K562 (cell line): ENCODE data around the gene IGF2BP3. TPM values are rescaled to one million over a fixed set of nuclear protein-coding genes. Genes with fewer than 3 reads are reported as not detected.

Source experiments
- ARID1B ChIP-seq: fragments of 450-650 bp; IDR thresholded peaks from 2 replicates; pipeline ENCODE4 v1.6.1; 2016; ENCODE audit warnings: antibody characterized with exemption, mild to moderate bottlenecking, inconsistent platforms
- BDP1 ChIP-seq: IDR thresholded peaks from 3 replicates; pipeline ENCODE4 v1.6.1; 2011; ENCODE audit not compliant: insufficient read length, insufficient read depth
- CBFB ChIP-seq: sonication (generic); formaldehyde crosslinking; IDR thresholded peaks from 2 replicates; pipeline ENCODE4 v1.4.0; 2020; ENCODE audit warnings: mild to moderate bottlenecking, missing genetic modification reagents
- EP300 ChIP-seq: IDR thresholded peaks from 2 replicates; pipeline ENCODE4 v1.6.1; 2012; ENCODE audit warnings: low read length, improper control_type of control experiment
- ESRRB ChIP-seq: fragments of 250-450 bp; sonication (Bioruptor Pico); IDR thresholded peaks from 2 replicates; pipeline ENCODE4 v1.5.0; 2020; ENCODE audit warnings: mild to moderate bottlenecking, moderate library complexity, borderline replicate concordance
- FOXJ3 ChIP-seq: sonication (generic); formaldehyde crosslinking; IDR thresholded peaks from 2 replicates; pipeline ENCODE4 v1.4.0; 2020; ENCODE audit warnings: mild to moderate bottlenecking, missing genetic modification reagents
- MTA1 ChIP-seq: fragments of 450-650 bp; IDR thresholded peaks from 2 replicates; pipeline ENCODE4 v1.6.1; 2017; ENCODE audit warnings: borderline replicate concordance
- MTF1 ChIP-seq: fragments of 250-450 bp; sonication (Bioruptor Pico); IDR thresholded peaks from 2 replicates; pipeline ENCODE4 v1.9.0; 2021; ENCODE audit warnings: moderate library complexity, mild to moderate bottlenecking, inconsistent platforms, borderline replicate concordance
- NCOA1 ChIP-seq: fragments of 450-650 bp; IDR thresholded peaks from 2 replicates; pipeline ENCODE4 v1.6.1; 2016; ENCODE audit warnings: low read depth
- NCOA2 ChIP-seq, 2 experiments: fragments of 450-650 bp; IDR thresholded peaks; 2 replicates each; pipeline ENCODE4 v1.6.1; 2018; ENCODE audit warnings: mild to moderate bottlenecking in 2 of 2, moderate library complexity in 1 of 2; ENCODE audit not compliant: partially characterized antibody in 2 of 2
- NR2C2 ChIP-seq, 2 experiments: fragments of 200-800 bp in 1 of 2; sonication (Bioruptor generic) in 1 of 2; sonication (generic) in 1 of 2; formaldehyde crosslinking in 1 of 2; IDR thresholded peaks; 2 replicates each; pipeline versions ENCODE4 v1.6.1 to v1.8.0; 2016 to 2022; ENCODE audit warnings: mild to moderate bottlenecking in 1 of 2, missing compliant biosample characterization in 1 of 2, missing genetic modification characterization in 1 of 2, missing genetic modification reagents in 1 of 2
- RBM14 ChIP-seq: fragments of 200-400 bp; formaldehyde crosslinking; IDR thresholded peaks from 2 replicates; pipeline ENCODE4 v1.6.1; 2018; ENCODE audit warnings: low read depth, mild to moderate bottlenecking, low read length, moderate library complexity, borderline replicate concordance; ENCODE audit not compliant: insufficient read depth
- RBM22 ChIP-seq: fragments of 200-400 bp; formaldehyde crosslinking; IDR thresholded peaks from 2 replicates; pipeline ENCODE4 v1.6.1; 2018; ENCODE audit warnings: low read length, low read depth; ENCODE audit not compliant: poor library complexity, severe bottlenecking
- SMC3 ChIP-seq: conservative IDR thresholded peaks from 2 replicates; pipeline ENCODE4 v1.6.1; 2011; ENCODE audit warnings: low read depth, low read length, improper control_type of control experiment; ENCODE audit not compliant: insufficient read depth
- ZNF24 ChIP-seq: fragments of 450-650 bp; IDR thresholded peaks from 2 replicates; pipeline ENCODE4 v1.6.1; 2016
- ZNF57 ChIP-seq: fragments of 450-650 bp; formaldehyde crosslinking; IDR thresholded peaks from 2 replicates; pipeline ENCODE4 v1.4.0; 2020; ENCODE audit warnings: mild to moderate bottlenecking, moderate library complexity
- ZNF75A ChIP-seq: fragments of 450-650 bp; formaldehyde crosslinking; IDR thresholded peaks from 2 replicates; pipeline ENCODE4 v1.4.0; 2020; ENCODE audit warnings: mild to moderate bottlenecking
- polyA plus RNA-seq, 8 experiments: library from polyadenylated mRNA; depleted of rRNA in 4 of 8; stranded (reverse) in 5 of 8; unstranded in 3 of 8; fragments of >200 nt; fragmentation: Nextera tagmentation in 2 of 8; fragmentation: Illumina TruSeq in 1 of 8; extraction: Ambion mirVana in 2 of 8; extraction: Trizol in 1 of 8; gene quantifications; 2 replicates each; pipeline versions ENCODE4 v1.2.1 to v1.2.3, GENCODE V29; 2011 to 2014; ENCODE audit warnings: inconsistent platforms in 1 of 8, missing spikeins in 1 of 8
- total RNA-seq, 7 experiments: library from RNA; depleted of rRNA in 6 of 7; stranded (reverse); fragments of >200 nt in 6 of 7; fragmentation: Illumina TruSeq in 2 of 7; extraction: Trizol in 2 of 7; gene quantifications; 2 replicates each; pipeline versions ENCODE4 v1.2.1 to v1.2.3, GENCODE V29; 2011 to 2021; ENCODE audit warnings: low replicate concordance in 1 of 7
- TF ChIP-seq, protein P1 (sequence below): sonication (generic); formaldehyde crosslinking; IDR thresholded peaks from 2 replicates; pipeline ENCODE4 v1.8.0; 2022; ENCODE audit warnings: mild to moderate bottlenecking, missing genetic modification reagents
- TF ChIP-seq, protein P2 (sequence below): sonication (generic); formaldehyde crosslinking; IDR thresholded peaks from 2 replicates; pipeline ENCODE4 v1.8.0; 2022; ENCODE audit warnings: missing genetic modification reagents, mild to moderate bottlenecking, borderline replicate concordance
- TF ChIP-seq, protein P3 (sequence below): sonication (generic); formaldehyde crosslinking; IDR thresholded peaks from 2 replicates; pipeline ENCODE4 v1.8.1; 2023; ENCODE audit warnings: mild to moderate bottlenecking, missing genetic modification reagents, moderate library complexity
- TF ChIP-seq, protein P4 (sequence below): fragments of 250-450 bp; sonication (Bioruptor Pico); IDR thresholded peaks from 2 replicates; pipeline ENCODE4 v1.8.0; 2021; ENCODE audit warnings: borderline replicate concordance, mild to moderate bottlenecking, moderate library complexity; ENCODE audit not compliant: poor library complexity, severe bottlenecking

Gene IGF2BP3
- total and polyA plus RNA-seq, 9 of the 15 experiments (the other 6 are each of a cell fraction or from before 2014, with no cell fraction given) = 8.4 to 88.1 (median 61.2) TPM

DNA sequence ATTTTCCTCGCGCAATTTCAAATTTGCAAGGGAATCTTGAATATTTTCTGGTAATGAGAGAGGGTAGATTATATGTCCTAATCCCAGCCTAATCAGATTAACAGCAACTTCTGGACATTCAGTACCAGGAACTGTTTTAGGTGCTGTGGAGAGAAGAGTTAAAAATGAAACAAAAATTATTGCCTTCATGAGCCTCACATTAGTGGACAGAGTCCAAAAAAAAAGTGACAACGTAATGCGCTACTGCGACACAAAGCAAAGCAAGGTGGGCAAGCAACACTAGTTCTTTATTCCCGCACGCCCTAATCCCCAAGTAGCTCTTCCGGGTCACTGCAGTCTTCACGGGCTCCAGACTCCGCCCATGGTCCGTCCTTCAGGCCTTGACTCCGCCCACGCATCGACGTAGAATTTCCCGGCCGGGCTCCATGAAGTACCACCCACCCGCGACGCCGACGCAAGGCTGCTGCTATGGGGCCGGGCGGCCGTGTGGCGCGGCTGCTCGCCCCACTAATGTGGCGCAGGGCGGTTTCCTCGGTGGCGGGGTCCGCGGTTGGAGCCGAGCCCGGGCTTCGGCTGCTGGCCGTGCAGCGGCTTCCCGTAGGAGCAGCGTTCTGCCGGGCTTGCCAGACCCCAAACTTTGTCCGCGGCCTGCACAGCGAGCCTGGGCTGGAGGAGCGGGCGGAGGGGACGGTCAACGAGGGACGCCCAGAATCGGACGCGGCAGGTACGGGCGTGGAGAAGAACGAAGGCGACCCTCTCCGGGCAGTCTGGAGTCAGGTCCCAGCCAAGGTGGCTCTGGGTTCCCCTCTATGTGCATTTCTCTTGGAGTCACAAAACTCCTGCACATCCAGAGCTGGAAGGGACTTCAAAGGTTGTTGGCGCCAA is 171.2 kb downstream of the IGF2BP3 start, which contains the start of gene MALSU1 (continued):
- TF ChIP-seq, protein P1, sequence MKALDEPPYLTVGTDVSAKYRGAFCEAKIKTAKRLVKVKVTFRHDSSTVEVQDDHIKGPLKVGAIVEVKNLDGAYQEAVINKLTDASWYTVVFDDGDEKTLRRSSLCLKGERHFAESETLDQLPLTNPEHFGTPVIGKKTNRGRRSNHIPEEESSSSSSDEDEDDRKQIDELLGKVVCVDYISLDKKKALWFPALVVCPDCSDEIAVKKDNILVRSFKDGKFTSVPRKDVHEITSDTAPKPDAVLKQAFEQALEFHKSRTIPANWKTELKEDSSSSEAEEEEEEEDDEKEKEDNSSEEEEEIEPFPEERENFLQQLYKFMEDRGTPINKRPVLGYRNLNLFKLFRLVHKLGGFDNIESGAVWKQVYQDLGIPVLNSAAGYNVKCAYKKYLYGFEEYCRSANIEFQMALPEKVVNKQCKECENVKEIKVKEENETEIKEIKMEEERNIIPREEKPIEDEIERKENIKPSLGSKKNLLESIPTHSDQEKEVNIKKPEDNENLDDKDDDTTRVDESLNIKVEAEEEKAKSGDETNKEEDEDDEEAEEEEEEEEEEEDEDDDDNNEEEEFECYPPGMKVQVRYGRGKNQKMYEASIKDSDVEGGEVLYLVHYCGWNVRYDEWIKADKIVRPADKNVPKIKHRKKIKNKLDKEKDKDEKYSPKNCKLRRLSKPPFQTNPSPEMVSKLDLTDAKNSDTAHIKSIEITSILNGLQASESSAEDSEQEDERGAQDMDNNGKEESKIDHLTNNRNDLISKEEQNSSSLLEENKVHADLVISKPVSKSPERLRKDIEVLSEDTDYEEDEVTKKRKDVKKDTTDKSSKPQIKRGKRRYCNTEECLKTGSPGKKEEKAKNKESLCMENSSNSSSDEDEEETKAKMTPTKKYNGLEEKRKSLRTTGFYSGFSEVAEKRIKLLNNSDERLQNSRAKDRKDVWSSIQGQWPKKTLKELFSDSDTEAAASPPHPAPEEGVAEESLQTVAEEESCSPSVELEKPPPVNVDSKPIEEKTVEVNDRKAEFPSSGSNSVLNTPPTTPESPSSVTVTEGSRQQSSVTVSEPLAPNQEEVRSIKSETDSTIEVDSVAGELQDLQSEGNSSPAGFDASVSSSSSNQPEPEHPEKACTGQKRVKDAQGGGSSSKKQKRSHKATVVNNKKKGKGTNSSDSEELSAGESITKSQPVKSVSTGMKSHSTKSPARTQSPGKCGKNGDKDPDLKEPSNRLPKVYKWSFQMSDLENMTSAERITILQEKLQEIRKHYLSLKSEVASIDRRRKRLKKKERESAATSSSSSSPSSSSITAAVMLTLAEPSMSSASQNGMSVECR (CRISPR knock-in tag) = peak; percentile 87
- no peak for TF ChIP-seq ZNF57 (CRISPR knock-in tag)
- no peak for TF ChIP-seq EP300
- TF ChIP-seq CBFB = no peak
- TF ChIP-seq MTA1 = peak; percentile 97
- TF ChIP-seq, protein P2, sequence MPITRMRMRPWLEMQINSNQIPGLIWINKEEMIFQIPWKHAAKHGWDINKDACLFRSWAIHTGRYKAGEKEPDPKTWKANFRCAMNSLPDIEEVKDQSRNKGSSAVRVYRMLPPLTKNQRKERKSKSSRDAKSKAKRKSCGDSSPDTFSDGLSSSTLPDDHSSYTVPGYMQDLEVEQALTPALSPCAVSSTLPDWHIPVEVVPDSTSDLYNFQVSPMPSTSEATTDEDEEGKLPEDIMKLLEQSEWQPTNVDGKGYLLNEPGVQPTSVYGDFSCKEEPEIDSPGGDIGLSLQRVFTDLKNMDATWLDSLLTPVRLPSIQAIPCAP (CRISPR knock-in tag) = no peak
- TF ChIP-seq, protein P3, sequence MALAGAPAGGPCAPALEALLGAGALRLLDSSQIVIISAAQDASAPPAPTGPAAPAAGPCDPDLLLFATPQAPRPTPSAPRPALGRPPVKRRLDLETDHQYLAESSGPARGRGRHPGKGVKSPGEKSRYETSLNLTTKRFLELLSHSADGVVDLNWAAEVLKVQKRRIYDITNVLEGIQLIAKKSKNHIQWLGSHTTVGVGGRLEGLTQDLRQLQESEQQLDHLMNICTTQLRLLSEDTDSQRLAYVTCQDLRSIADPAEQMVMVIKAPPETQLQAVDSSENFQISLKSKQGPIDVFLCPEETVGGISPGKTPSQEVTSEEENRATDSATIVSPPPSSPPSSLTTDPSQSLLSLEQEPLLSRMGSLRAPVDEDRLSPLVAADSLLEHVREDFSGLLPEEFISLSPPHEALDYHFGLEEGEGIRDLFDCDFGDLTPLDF (CRISPR knock-in tag) = no peak; the same call in none of the 2 replicates
- TF ChIP-seq NCOA1 = no peak
- peak; percentile 98 for TF ChIP-seq NR2C2 (CRISPR knock-in tag; IDR thresholded peaks at IDR 0.05)
- peak; percentile 99 for TF ChIP-seq NR2C2 (tag; IDR thresholded peaks at IDR 0.05)
- no peak for TF ChIP-seq MTF1 (CRISPR knock-in tag)
- TF ChIP-seq ZNF24 = no peak
- no peak for TF ChIP-seq FOXJ3
- TF ChIP-seq BDP1 = no peak
- no peak for TF ChIP-seq NCOA2 (IDR thresholded peaks at IDR 0.05; ENCODE audit: partially characterized antibody in 2 of 2)
- no peak for TF ChIP-seq ESRRB (CRISPR knock-in tag)
- no peak for TF ChIP-seq ARID1B
- TF ChIP-seq ZNF75A (CRISPR knock-in tag) = no peak
- no peak for TF ChIP-seq SMC3
- TF ChIP-seq RBM22 = no peak
- TF ChIP-seq RBM14 = no peak
- TF ChIP-seq, protein P4, sequence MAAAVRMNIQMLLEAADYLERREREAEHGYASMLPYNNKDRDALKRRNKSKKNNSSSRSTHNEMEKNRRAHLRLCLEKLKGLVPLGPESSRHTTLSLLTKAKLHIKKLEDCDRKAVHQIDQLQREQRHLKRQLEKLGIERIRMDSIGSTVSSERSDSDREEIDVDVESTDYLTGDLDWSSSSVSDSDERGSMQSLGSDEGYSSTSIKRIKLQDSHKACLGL (CRISPR knock-in tag) = no peak
